Measurements from ENCODE around the gene MAPRE2. TPM values are rescaled to one million over a fixed set of nuclear protein-coding genes. Genes with fewer than 3 reads are reported as not detected.

The MAPRE2 gene
- total RNA-seq, 1 donor from 2014 or later: 17.8 TPM

- no peak for DNase-seq (ENCODE audit: low spot score)
Measured at GRCh38 chr18:35038029-35038428, 3.2 kb upstream of the MAPRE2 start.

DNA sequence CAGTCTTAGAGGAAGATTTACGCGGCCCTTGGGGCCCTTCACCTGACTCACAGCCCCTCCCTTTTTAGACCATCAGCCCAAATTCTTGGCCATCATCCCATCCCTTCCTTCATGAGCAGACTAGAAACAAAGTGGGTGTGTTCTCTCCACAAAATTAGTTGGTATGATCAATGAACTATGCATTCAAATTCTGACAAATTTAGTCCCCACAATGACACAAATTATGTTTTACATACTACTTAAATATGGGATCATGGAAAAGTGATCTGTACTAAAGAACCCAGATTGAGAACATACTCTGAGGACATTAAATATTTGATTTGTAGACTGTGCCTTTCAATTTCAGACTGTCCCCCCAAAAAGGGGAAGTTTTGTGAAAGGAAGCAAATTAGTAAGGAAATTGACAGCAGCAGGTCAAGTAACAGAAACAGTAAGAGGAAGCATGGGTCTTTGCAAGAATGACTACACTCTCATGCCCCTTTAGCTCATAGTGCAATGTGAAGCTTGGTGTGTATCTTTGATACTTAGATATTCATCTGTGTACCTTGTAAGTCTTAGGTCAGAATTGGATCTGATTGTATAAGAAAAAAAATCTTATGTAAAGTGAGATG is 2.2 kb upstream of the MAPRE2 start:
- DNase-seq (ENCODE audit: low spot score): no peak

GRCh38 chr18:35040638-35040987 is 600 bp upstream of the MAPRE2 start:
- no peak for DNase-seq (ENCODE audit: low spot score)

- no peak for DNase-seq (ENCODE audit: low spot score)
Measured at GRCh38 chr18:35041815-35042387, 688 bp downstream of the MAPRE2 start.

GRCh38 chr18:35042389-35043071 is 1.3 kb downstream of the MAPRE2 start:
- no peak for DNase-seq (ENCODE audit: low spot score)

DNA sequence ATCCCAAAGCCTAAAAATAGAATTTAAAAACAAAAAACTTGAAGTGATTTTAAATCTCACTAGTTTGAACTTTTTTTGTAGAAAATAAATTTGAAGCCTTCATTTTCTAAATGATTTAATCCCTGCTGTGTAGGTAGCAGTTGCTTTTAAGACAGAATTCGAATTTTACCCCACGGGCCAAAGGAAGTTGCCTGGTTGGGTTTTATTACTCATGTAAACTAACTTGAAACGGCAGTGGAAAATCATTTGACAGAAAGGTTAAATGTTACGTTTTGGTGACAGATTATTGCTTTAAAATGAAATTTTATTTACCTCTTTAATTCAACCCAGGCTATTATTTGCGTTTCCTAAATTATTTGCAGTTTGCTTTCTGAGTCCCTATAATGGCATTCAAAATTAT is 2.0 kb downstream of the MAPRE2 start:
- no peak for DNase-seq (ENCODE audit: low spot score)

GRCh38 chr18:35045121-35045520 is 3.9 kb downstream of the MAPRE2 start:
- no peak for DNase-seq (ENCODE audit: low spot score)

DNA sequence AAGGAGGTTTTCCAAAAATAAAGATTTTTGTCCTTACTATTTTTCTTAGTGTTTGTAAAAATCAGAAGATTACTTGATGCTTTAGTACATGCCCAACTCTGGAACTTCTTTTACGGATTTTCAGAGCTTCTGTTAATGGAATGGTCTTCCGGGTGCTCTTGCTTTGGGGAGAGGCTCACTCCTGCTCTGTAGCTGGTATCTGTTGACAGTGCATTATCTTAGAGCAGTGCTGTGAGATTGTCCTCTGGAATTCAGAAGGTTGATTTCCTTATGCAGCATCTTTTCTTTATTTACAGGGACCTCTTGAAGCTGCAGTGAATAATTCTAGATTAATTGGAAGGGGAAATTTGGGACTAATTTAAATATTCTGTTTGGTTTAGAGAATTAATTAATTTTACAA is 4.6 kb downstream of the MAPRE2 start:
- no peak for DNase-seq (ENCODE audit: low spot score)

- DNase-seq (ENCODE audit: low spot score): no peak
Measured at GRCh38 chr18:35047697-35048292, 6.6 kb downstream of the MAPRE2 start.

DNA sequence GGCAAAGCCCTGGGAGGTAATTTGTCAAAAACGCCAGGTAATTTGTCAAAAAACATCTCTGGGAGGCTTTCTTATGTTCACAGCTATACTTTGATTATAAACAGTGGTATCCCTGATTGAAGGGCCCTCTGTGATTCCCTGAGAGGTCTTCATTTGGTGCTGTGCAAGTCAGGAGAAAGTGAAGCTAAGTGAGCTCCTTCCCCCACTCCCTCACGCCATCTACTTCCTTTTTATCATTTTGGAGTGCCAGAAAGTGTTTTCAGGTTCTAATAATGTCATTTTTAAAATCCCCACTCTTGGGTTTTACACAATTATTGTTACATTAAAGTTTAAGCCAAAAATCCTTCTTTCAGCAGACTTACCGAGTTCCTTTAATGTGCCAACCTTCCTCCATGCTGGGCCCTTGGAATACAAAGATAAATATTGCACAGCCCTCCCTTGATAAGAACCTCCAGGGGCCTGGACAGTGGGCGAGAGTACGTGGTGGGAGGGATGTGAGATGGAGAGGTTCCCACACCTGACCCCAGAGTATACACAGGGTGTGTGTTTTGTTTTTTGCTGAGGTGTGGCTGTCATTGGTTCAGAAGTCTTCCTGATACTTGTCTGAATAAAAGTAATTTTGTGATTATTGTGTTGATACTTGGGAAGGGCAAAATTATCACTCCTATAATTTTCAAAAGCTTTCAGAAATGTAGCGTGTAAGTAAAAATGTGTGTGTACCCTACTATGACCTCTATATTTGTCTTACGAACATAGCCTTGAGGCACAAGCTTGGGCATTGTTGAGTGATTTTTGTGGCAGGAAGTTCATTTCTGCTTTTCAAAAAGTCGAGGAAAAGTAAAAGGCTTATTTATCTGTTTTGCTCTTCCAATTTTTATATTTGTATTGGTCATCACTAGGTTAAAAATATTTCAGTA is 8.2 kb downstream of the MAPRE2 start:
- DNase-seq (ENCODE audit: low spot score): no peak

DNA sequence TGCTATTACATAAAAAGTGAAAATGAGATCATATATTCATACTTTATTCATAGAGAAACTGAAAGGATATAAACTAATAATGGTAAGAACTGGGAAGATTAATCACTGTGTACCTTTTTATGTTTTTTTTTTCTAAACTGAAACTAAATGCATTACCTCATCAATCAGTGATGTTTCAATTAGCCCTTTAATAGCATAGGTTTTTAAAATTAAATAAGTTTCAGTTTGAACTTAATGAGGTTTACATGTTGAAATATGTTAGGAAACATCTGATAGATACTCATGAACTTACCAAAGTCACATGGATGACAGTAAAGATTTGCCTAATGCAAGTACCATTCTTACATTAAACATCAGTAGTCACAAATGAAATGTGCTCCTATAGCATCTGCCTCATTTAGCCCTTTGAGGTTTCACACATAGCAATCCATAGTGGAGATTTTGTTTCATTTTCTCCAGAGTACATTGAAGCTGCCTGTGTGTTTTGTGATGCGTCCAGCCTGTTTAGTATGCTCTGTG is 8.9 kb downstream of the MAPRE2 start:
- DNase-seq (ENCODE audit: low spot score): no peak

GRCh38 chr18:35050705-35051195 is 9.5 kb downstream of the MAPRE2 start:
- DNase-seq (ENCODE audit: low spot score): no peak

DNA sequence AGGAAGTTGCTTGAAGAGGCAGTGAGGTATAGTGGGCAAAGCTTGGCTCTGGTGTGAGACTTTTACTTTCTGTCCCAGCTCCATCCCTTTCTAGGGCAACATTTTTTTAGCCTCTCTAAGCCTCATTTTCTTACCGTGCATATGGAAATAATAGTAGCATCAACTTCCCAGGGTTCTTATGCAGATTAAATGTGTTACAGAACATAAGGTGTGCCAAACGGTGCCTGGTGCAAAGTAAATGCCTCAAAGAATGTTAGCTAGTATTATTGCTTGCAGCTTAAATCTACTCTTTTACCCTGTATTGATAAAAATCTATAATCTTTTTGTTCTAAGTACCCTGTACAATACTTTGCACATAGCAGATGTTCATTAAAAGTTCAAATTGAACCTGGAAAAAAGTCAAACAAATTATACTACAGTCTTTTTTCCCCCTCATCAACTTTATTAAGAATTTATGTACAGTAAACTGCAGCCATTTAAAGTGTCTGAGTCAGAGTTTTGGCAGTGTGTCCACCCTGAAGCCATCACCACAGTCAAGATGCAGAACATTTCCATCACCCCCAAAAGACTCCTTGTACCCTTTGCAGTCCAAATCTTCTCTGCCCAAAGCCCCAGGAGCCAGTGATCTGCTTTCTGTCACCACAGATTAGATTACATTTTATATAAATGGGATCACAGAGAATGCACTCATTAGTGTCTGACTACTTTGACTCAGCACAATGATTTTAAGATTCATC is 10.6 kb downstream of the MAPRE2 start:
- DNase-seq (ENCODE audit: low spot score): no peak

GRCh38 chr18:35054401-35054800 is 13.2 kb downstream of the MAPRE2 start:
- DNase-seq (ENCODE audit: low spot score): no peak

DNA sequence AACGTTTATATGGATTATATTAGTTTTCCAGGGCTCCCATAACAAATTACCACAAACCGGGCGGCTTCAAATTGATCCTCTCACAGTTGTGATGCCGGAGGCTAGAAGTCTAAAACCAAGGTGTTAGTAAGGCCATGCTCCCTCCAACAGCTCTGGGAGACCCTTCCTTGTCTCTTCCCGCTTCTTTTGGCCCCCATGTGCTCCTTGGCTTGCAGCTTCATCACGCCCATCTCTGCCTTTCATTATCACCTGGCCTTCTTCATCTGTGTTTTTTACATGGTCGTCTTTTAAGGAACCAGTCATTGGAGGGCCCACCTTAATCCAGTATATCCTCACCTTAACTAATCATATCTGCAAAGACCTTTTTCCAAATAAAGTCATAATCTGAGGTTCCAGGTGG is 13.9 kb downstream of the MAPRE2 start:
- DNase-seq (ENCODE audit: low spot score): no peak

DNA sequence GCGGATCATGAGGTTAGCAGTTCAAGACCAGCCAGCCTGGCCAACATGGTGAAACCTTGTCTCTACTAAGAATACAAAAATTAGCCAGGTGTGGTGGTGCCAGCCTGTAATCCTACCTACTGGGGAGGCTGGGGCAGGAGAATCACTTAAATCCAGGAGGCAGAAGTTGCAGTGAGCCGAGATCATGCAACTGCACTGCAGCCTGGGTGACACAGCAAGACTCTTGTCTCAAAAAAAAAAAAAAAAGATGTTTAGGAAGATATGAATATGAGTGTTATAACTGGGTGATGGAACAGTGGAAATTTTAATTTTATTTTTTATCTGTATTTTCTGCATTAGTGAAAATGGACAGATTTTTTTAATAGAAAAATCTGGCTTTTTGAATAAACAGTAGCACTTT is 14.5 kb downstream of the MAPRE2 start:
- DNase-seq (ENCODE audit: low spot score): no peak

- no peak for DNase-seq (ENCODE audit: low spot score)
Measured at GRCh38 chr18:35059280-35059927, 18.2 kb downstream of the MAPRE2 start.

GRCh38 chr18:35060122-35060815 is 19.1 kb downstream of the MAPRE2 start:
- no peak for DNase-seq (ENCODE audit: low spot score)

DNA sequence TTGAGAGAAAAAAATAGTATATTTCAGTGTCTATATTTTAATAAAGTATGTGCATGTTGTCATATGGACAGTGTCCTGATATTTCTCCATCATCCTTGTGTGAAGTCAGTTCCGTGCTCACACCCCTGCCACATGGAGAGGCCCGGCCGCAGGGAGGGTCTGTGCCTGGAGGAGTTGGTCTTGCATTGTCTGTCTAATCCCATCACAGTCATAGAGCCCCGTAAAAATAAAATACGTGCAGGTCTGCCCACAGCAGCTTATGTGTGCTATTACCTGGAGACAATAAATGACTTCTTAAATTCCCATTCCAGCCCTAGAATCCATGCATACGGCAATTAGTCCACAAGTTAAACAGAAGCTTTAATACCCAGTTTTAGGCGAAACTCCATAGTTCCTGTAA is 20.1 kb downstream of the MAPRE2 start:
- no peak for DNase-seq (ENCODE audit: low spot score)

- no peak for DNase-seq (ENCODE audit: low spot score)
Measured at GRCh38 chr18:35061804-35062203, 20.6 kb downstream of the MAPRE2 start.

Measured in ureter (tissue), 1 donor.